GM18508 (cell line): ENCODE data around the gene TRMT6.

Experiments used
- ATAC-seq: cut with Tn5 transposase; IDR thresholded peaks from one replicate; pipeline ENCODE4 v1.9.1; 2021; ENCODE audit warnings: moderate number of reproducible peaks; ENCODE audit not compliant: insufficient read depth, unreplicated experiment

TRMT6 gene

GRCh38 chr20:5968462-5968861 lies 18.1 kb upstream of the TRMT6 start:
- no peak for ATAC-seq

DNA sequence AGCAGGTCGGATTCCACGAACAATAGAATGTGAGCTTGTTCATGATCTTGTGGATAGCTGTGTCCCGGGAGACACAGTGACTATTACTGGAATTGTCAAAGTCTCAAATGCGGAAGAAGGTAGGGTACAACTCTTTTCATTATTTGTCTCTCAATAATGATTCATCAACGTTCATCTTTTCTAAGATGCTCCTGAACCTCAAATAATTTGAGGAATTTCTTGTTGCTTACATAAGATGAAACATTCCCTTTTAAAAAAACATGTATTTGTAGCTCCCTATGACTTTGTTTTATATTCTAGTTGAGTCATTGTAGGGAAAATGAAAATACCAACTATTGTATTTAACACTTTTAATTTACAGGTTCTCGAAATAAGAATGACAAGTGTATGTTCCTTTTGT lies 17.1 kb upstream of the TRMT6 start:
- no peak for ATAC-seq

DNA sequence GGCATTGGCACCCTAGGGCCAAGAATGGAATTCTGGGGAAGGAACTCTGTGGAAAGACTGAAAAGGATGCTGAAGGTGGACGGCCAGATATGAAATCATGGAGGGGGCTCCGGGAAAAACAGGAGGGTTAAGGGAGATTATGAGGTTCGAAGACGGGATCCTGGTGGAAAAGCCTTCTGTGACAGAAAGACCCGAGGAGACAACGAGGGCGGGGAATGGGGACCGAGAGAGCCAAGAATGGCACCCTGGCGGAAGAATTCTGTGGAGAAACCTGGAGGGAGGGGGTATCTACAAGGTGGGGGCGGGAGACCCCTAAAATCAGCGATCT lies 426 bp downstream of the TRMT6 start:
- ATAC-seq: no peak

DNA sequence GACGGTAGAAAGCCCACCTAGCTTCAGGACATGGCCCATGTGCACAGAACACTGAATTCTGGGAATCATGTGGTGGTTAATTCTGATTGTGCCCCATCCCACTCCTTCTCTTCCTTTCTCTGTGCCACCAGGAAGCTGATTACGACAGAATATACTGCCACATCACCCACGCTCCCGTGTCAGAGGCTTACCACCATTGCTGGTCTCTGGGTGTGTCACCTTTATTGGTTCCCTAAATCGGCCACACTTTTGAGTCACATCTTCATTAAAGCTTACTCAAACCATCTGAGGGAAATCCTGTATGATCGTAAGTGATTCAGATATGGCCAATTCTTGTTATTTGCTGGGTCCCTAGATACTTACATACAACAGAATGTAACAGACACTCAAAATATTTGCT lies 3.1 kb downstream of the TRMT6 start:
- no peak for ATAC-seq

DNA sequence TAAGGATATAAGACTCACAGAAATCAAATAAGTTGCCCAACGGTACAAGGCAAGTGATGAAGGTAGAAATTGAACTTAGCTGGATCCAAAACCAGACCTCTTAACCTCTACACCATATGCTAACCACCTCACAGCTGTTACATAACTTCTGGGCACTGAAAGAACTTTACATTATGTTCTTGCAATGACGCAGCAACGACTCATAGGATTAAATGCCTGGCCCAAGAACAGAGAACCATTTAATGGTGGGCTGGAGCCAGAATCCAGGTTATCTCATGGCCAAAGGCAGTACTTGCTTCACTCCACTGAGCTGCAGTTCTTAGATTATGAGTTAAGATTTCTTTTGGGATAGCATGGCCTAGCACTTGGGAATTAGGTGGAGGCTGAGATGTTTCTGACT lies 4.4 kb downstream of the TRMT6 start:
- ATAC-seq: no peak

- ATAC-seq: no peak
Observed at GRCh38 chr20:5938456-5939029, 11.8 kb downstream of the TRMT6 start.

DNA sequence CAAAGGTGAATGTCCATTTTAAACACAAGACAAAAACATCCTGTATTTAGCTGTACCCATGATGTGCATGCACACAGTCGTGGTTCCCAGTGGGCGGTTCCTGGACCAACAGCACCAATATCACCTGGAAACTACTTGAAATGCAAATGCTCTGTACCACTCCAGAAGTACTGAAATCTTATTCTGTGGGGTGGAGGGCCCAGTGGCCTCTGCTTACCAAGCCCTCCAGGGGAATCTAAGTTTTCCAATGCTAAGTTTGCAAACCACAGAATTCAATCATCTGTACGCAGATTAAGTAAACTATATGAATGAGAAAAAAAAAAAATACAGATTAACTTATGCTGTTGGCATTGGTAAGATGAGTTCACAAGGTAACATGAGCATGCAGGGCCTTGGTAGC lies 14.1 kb downstream of the TRMT6 start:
- no peak for ATAC-seq

DNA sequence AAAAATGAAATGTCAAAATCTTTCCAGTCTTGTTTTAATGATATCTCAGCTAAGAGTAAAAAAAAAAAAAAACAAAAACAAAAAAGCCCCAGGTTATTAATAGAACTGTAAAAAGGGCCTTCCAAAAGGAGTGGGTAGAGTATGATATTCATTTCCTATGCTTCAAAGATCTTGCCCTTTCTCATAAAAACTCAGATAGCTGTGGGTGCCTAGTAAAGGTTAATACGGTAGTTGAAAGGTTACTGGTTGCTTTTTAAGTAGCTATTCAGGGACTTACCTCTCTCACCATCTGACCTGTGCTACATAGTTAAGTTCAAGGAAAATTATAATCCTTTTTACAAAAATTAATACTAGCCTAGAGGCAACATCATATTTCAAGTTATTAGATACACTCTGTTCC lies 14.9 kb downstream of the TRMT6 start:
- ATAC-seq: no peak

DNA sequence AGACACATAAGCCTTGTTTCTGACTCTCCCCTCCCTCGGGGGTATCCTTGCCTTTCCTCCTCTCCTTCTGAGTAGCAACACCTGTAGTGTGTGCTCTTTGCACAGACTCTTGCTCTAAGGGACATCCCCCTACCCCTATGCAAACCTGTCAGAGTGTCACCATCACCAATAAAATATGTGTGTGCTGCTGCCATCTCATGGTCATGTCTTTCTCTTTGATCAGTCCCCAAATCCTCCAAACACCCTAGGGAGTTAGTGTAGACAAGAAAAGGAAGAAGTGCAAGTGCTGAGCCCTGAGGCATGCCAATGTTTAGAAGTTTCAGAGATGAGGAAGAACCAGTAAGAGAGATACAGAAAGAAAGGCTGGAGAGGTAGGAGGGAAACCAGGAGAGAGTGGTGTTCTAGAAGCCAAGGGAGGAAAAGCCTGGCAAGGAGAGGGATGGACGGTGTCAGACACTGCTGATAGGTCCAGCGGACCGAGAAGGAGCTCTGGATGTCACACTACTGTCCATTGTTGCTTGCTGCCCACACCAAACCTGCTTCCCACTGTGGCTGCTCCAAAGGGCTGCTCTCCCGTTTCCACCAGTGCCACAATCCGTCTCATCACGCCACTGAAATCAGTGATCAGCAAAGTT lies 16.4 kb downstream of the TRMT6 start:
- ATAC-seq: peak; percentile 64

GRCh38 chr20:5932796-5933195 lies 17.5 kb downstream of the TRMT6 start:
- no peak for ATAC-seq

- ATAC-seq: no peak
Observed at GRCh38 chr20:5931411-5931810, 18.9 kb downstream of the TRMT6 start.

DNA sequence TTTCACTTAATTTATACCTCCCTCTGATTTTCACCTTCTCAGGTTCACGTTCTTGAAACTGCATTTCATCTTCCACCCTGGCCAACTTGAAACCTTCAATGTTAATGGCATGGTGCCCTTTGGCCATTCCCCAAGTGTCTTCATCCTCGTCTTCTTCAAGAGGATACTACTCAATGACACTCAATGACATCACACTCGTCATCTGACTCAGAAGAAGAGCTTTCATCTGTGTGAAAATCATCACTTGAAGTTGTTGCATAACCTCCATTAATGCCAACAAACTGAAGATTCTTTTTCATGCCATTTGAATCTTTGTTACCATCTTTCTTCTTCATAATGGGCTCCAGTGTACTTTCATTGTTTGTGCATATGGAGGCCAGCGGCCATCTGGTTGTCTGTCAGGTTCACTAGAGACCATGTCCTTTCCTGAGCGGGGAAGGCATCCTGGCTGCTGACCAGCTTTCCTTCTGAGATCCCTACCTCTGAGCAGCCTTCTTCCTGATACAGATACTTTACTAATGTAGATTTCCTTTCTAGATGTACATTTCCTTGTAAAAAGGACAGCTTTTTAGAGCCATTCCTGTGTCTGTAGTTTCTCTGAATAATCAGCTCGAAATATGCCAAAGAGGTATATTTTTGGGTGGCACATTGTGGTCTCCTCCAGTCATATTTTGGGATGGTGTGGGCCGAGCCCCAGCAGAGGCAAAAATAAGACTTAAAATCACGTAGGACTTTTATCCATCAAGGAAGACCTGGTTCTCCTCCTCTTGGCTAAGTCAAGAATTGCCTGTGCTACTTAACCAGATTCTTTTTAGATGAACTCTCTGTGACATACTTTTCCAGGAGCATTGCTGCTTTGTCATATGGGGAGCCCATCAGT lies 21.3 kb downstream of the TRMT6 start:
- no peak for ATAC-seq

- no peak for ATAC-seq
Observed at GRCh38 chr20:5927749-5928462, 22.4 kb downstream of the TRMT6 start.

- no peak for ATAC-seq
Observed at GRCh38 chr20:5925551-5925950, 24.8 kb downstream of the TRMT6 start.

DNA sequence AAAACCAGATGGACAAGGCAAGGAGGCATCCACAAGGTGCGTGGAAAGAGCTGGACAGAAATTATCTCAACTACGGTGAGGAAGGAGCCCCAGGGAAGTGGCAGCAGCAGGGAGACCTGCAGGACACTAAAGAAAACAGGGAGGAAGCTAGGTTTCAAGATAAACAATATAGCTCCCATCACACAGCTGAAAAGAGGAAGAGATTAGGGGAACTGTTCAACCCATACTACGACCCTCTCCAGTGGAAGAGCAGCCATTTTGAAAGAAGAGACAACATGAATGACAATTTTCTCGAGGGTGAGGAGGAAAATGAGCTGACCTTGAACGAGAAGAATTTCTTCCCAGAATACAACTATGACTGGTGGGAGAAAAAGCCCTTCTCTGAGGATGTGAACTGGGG lies 26.8 kb downstream of the TRMT6 start:
- no peak for ATAC-seq

DNA sequence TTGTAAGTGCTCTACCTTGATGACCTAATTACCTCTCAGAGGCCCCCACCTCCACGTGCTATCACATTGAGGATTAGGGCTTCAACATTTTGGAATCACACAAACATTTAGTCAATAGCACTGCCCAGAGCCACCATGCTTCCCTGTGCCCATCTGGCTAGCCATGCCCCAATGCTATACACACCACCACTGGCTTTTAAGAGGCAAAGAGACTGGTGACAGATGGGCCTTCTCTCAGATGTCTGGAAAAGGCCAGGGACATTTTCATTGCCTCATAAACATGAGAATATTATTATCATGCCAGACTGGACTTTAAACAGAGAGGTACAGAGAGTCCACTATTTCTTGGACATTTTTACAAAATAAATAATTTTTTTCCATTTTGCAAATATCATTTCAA lies 29.8 kb downstream of the TRMT6 start:
- ATAC-seq: no peak

DNA sequence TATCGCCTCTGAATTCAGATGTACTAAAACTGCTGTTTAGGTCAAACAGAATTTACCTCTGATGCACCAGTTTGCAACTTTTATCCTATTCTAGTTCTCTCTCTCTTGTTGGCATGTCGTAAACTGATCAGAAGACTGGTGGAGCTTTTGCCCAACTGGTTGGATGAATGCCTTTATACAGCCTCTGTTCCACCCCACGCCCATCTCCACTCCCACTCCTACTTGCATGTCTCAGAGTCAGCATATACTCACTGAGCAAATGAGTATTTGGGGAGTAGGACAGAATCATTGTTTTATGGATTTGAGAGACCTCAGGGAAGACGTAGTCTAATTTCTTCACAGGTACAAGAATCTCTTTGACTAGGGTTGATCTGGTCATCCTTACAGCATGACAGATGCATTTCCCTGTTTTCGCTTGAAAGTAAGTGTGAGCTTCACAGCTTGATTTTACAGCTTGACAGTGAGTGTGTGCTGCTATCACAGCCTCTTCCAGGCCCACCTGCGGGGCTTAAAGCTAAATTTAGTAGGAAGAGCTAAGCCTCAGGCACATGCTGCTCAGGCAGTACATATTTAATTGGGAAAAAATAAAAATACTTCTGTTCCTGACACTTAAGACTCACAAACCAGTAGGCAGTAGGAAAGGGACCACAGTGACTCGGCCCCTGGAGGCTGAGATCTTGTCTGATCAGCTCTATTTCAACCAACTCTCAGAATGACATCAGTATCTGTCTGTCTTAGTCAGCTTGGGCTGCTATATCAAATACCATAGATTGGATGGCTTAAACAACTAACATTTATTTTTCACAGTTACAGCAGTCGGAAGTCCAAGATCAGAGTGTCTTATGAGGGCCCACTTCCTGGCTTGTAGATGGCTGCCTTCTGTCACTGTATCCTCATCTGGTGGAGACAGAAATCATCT lies 30.4 kb downstream of the TRMT6 start:
- ATAC-seq: no peak

GRCh38 chr20:5918856-5919625 lies 31.3 kb downstream of the TRMT6 start:
- no peak for ATAC-seq

DNA sequence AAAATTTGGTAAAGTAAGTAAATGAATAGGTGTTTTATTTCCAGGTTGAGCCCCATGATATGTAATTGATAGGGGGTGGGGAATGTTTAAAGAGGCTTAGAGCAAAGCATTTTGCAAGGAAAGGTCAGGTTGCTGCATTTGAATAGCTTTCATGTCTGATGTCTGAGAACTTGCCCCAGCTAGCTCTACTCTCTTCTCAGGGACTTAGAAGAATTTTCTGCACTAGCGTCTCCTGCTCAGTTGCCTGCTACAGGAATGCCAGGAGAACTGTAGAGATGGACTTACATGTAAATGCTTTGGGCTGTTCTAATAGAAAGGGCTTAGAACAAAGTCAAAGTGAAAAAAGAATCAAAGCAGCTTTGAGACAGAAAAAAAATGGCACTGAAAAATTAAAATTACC lies 35.5 kb downstream of the TRMT6 start:
- ATAC-seq: no peak
